GM11168 (cell line): ENCODE measurements around the gene MAP3K5.
"Not testable (repeated sequence)": the region's sequence is repeated elsewhere in the genome, so short reads cannot be mapped to it uniquely, and the experiment has no call there.

Experiments
- in situ Hi-C: fragments of 300-500 bp; cut with MboI; formaldehyde crosslinking; loops from one replicate; pipeline ENCODE4 v1.12.0; 2022; ENCODE audit warnings: low sequenced_read_pairs; ENCODE audit not compliant: unreplicated experiment

Gene MAP3K5, protein sequence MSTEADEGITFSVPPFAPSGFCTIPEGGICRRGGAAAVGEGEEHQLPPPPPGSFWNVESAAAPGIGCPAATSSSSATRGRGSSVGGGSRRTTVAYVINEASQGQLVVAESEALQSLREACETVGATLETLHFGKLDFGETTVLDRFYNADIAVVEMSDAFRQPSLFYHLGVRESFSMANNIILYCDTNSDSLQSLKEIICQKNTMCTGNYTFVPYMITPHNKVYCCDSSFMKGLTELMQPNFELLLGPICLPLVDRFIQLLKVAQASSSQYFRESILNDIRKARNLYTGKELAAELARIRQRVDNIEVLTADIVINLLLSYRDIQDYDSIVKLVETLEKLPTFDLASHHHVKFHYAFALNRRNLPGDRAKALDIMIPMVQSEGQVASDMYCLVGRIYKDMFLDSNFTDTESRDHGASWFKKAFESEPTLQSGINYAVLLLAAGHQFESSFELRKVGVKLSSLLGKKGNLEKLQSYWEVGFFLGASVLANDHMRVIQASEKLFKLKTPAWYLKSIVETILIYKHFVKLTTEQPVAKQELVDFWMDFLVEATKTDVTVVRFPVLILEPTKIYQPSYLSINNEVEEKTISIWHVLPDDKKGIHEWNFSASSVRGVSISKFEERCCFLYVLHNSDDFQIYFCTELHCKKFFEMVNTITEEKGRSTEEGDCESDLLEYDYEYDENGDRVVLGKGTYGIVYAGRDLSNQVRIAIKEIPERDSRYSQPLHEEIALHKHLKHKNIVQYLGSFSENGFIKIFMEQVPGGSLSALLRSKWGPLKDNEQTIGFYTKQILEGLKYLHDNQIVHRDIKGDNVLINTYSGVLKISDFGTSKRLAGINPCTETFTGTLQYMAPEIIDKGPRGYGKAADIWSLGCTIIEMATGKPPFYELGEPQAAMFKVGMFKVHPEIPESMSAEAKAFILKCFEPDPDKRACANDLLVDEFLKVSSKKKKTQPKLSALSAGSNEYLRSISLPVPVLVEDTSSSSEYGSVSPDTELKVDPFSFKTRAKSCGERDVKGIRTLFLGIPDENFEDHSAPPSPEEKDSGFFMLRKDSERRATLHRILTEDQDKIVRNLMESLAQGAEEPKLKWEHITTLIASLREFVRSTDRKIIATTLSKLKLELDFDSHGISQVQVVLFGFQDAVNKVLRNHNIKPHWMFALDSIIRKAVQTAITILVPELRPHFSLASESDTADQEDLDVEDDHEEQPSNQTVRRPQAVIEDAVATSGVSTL (N-terminal part only)

GRCh38 chr6:136792410-136793262 is at the start of gene MAP3K5:
Gene MAP3K5, minus strand, starts transcription at chr6:136792477. Its CDS starts 320 bp downstream, at chr6:136792157.
- in situ Hi-C loops, result no loop called here

- in situ Hi-C loops, result no loop called here
Observed at GRCh38 chr6:136840276-136841001, 48.2 kb upstream of the MAP3K5 start.

GRCh38 chr6:136831873-136832562 is 39.7 kb upstream of the MAP3K5 start:
- in situ Hi-C loops, result no loop called here

GRCh38 chr6:136826216-136826615 is 33.9 kb upstream of the MAP3K5 start:
- in situ Hi-C loops, result no loop called here

- in situ Hi-C loops, result no loop called here
Observed at GRCh38 chr6:136823128-136823660, 30.9 kb upstream of the MAP3K5 start.

GRCh38 chr6:136822376-136823127 is 30.3 kb upstream of the MAP3K5 start, which contains the start of gene PEX7:
Gene PEX7, plus strand, starts transcription at chr6:136822592. Its CDS starts 74 bp downstream, at chr6:136822666.
- in situ Hi-C loops, result no loop called here

GRCh38 chr6:136822046-136822375 is 29.7 kb upstream of the MAP3K5 start:
- in situ Hi-C loops, result no loop called here

DNA sequence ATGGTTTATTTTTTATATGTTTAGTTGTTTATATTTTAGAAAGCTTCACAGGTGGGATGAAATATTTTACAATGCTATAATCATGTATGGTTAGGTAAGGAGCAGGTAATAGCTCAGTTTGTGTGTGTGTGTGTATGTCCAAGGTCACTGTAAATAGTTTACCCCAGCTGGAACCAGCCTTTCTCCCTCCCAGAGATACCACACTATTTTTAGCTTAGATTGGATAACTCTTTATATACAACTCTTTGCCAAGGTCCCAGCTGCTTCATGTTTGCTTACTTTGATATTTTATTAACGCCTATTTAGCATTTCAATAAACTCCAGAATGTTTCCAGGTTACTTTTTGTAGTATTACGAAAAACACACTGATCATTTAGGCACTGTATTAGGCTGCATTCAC is 28.3 kb upstream of the MAP3K5 start:
- in situ Hi-C loops, result no loop called here

GRCh38 chr6:136816656-136817055 is 24.4 kb upstream of the MAP3K5 start:
- in situ Hi-C loops, result no loop called here

DNA sequence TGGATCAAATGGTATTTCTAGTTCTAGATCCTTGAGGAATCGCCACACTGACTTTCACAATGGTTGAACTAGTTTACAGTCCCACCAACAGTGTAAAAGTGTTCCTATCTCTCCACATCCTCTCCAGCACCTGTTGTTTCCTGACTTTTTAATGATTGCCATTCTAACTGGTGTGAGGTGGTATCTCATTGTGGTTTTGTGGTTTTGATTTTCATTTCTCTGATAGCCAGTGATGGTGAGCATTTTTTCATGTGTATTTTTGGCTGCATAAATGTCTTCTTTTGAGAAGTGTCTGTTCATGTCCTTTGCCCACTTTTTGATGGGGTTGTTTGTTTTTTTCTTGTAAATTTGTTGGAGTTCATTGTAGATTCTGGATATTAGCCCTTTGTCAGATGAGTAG is 23.3 kb upstream of the MAP3K5 start:
- in situ Hi-C loops, result not testable (repeated sequence)

- in situ Hi-C loops, result no loop called here
Observed at GRCh38 chr6:136812174-136812573, 19.9 kb upstream of the MAP3K5 start.

GRCh38 chr6:136811272-136811671 is 19.0 kb upstream of the MAP3K5 start:
- in situ Hi-C loops, result no loop called here

- in situ Hi-C loops, result no loop called here
Observed at GRCh38 chr6:136809091-136809860, 17.0 kb upstream of the MAP3K5 start.

DNA sequence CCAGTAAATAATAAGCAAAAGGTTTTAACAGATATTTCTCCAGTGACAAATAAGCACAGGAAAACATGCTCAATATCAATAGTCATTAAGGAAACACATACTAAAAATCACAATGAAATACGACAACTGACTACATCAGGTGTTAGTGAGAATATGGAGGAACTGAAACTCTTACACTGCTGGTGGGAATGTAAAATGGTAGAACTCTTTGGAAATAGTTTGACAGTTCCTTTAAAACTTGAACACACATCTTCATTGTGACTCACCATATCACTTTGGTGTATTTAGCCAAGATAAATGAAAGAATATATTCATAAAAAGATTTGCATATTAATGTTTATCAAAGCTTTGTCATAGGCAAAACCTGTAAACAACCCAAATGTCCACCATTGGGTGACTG is 11.3 kb upstream of the MAP3K5 start:
- in situ Hi-C loops, result no loop called here

GRCh38 chr6:136801581-136801980 is 9.3 kb upstream of the MAP3K5 start:
- in situ Hi-C loops, result no loop called here

GRCh38 chr6:136798044-136798443 is 5.8 kb upstream of the MAP3K5 start:
- in situ Hi-C loops, result loop anchor here (5.0 kb wide), 1 partner anchor 156 kb away; no protein-coding TSS in a partner anchor

- in situ Hi-C loops, result loop anchor here (5.0 kb wide), 1 partner anchor 154 kb away; no protein-coding TSS in a partner anchor
Observed at GRCh38 chr6:136795996-136796395, 3.7 kb upstream of the MAP3K5 start.
